ENCODE data around the gene VPS51.

The VPS51 gene

DNA sequence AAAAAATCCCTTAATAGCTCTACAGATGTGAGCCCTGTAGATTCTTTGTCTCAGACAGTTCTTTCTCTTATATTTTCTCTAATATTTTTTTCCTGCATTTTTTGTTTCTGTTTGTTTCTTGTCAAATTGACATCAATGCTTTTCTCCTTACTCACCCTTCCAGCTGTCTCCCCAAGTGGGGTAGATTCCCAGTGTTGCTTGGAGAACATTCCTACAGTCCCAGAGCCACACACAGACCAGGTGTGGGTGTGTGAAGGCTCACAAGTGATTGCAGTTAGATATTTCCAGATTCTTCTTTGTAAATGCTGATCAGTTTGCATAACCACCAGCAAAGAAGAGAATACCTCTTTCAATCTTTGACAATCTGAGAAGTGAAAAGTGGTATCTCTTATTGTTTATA is 7.5 kb downstream of the VPS51 start:
- DNase-seq (ENCODE audit: low read depth), result no peak
- H3K4me3 ChIP-seq (ENCODE audit: low read depth, low read length), result no peak overlapping the region
- TF ChIP-seq, protein P1, sequence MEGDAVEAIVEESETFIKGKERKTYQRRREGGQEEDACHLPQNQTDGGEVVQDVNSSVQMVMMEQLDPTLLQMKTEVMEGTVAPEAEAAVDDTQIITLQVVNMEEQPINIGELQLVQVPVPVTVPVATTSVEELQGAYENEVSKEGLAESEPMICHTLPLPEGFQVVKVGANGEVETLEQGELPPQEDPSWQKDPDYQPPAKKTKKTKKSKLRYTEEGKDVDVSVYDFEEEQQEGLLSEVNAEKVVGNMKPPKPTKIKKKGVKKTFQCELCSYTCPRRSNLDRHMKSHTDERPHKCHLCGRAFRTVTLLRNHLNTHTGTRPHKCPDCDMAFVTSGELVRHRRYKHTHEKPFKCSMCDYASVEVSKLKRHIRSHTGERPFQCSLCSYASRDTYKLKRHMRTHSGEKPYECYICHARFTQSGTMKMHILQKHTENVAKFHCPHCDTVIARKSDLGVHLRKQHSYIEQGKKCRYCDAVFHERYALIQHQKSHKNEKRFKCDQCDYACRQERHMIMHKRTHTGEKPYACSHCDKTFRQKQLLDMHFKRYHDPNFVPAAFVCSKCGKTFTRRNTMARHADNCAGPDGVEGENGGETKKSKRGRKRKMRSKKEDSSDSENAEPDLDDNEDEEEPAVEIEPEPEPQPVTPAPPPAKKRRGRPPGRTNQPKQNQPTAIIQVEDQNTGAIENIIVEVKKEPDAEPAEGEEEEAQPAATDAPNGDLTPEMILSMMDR (IDR thresholded peaks at IDR 0.05; ENCODE audit: low read depth, low read length, missing control alignments), result no peak

DNA sequence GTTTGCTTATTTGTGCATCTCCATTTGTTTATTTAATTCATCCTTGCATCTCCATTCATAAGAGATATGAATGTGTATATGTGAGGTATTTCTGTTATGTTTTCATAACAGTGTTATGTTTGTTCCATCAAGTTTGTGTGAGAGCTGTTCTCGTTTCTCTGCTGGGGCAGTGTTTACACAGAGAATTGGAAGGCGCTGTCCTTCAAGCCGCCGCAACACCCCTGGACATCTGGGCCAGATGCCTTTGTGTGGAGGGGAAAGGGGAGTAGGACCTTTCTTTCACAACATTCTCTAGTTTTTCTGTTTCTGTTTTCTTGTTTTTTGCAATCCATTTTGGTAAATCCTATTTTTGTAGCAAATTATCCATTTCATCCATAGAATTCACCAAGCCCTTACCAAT is 8.6 kb downstream of the VPS51 start:
- TF ChIP-seq, protein P1 (IDR thresholded peaks at IDR 0.05; ENCODE audit: low read depth, low read length, missing control alignments), result no peak
- DNase-seq (ENCODE audit: low read depth), result no peak
- no peak overlapping the region for H3K4me3 ChIP-seq (ENCODE audit: low read depth, low read length)

DNA sequence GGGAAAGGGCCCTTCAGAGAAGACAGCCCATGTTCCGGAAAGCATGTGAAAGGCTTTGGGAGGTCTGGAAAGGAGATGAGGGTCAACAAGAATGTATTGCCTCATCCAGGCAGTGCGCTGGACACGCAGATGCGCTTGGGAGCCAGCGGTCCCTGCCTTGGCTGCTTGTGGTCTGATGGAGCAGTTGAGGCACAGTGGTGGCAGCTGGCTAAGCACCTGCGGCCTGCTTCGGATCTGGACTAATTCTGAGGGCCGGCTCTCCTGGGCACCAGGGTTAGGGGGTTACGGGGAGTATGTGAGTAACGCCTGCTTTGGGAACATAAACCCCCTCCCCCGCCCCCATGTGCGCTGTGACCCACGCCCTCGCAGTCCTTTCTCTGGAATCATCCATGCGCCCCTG is 11.1 kb downstream of the VPS51 start:
- no peak overlapping the region for H3K4me3 ChIP-seq (ENCODE audit: low read depth, low read length)
- DNase-seq (ENCODE audit: low read depth), result no peak
- TF ChIP-seq, protein P1 (IDR thresholded peaks at IDR 0.05; ENCODE audit: low read depth, low read length, missing control alignments), result no peak

DNA sequence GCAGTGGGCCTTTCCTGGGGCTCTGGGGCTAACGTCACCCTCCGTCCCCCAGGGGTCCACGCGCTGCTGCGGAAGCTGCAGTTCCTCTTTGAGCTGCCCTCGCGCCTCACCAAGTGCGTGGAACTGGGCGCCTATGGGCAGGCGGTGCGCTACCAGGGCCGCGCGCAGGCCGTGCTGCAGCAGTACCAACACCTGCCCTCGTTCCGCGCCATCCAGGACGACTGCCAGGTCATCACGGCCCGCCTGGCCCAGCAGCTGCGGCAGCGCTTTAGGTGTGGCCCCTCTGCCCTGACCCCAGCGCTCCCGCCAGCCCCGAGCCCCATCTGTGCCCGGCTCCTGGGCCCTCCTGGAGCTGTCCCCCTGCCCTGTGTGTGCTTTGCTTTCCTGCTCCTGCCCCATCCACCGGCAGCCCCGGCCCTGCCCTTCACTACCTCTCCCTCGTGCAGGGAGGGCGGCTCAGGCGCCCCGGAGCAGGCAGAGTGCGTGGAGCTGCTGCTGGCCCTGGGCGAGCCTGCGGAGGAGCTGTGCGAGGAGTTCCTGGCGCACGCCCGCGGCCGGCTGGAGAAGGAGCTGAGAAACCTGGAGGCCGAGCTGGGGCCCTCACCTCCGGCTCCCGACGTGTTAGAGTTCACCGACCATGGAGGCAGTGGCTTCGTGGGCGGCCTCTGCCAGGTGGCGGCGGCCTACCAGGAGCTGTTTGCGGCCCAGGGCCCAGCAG is 11.9 kb downstream of the VPS51 start:
- no peak for DNase-seq (ENCODE audit: low read depth)
- no peak overlapping the region for H3K4me3 ChIP-seq (ENCODE audit: low read depth, low read length)
- TF ChIP-seq, protein P1 (IDR thresholded peaks at IDR 0.05; ENCODE audit: low read depth, low read length, missing control alignments), result no peak

DNA sequence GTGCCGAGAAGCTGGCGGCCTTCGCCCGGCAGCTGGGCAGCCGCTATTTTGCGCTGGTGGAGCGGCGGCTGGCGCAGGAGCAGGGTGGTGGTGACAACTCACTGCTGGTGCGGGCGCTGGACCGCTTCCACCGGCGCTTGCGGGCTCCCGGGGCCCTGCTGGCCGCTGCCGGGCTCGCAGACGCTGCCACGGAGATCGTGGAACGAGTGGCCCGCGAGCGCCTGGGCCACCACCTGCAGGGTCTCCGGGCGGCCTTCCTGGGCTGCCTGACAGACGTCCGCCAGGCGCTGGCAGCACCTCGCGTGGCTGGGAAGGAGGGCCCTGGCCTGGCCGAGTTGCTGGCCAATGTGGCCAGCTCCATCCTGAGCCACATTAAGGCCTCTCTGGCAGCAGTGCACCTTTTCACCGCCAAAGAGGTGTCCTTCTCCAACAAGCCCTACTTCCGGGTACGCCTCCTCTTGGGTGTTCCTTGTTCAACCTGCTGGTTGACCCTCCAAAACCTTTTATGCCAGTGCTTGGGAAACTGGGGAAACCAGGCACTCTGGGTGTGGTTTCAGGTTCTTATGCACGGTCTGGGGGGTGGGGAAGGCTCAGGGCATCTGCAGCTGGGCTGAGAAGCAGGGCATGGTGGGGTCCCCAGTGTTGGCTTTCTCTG is 12.6 kb downstream of the VPS51 start:
- DNase-seq (ENCODE audit: low read depth), result no peak
- TF ChIP-seq, protein P1 (IDR thresholded peaks at IDR 0.05; ENCODE audit: low read depth, low read length, missing control alignments), result no peak
- no peak overlapping the region for H3K4me3 ChIP-seq (ENCODE audit: low read depth, low read length)

DNA sequence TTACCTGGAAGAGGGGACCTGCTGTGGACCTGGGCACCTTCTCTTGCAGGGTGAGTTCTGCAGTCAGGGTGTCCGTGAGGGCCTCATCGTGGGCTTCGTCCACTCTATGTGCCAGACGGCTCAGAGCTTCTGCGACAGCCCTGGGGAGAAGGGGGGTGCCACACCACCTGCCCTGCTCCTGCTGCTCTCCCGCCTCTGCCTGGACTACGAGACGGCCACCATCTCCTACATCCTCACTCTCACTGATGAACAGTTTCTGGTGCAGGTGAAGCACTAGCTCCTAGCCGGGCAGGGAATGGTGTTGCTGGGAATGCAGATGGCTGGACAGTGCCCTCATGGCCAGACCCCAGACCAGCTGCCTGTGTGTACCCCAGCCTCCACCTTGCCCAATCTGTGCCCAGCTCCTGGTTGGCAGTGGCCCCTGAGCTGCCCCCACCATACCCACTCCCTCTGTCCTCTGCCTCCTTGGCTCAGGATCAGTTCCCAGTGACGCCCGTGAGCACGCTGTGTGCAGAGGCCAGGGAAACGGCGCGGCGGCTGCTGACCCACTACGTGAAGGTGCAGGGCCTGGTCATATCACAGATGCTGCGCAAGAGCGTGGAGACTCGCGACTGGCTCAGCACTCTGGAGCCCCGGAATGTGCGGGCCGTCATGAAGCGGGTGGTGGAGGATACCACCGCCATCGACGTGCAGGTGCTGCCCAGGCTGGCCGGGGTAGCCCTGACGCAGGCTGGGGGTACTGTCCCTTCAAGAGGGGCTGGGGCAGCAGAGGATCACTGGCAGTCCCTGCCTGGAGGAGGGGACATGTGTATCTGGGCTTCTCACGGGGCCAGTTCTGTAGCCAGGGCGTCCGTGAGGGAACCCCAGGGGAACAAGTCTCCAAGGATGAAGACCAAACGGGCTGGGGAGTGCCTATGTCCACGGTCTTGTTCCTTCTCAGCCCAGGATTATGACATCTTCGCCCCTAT is 13.5 kb downstream of the VPS51 start:
- TF ChIP-seq, protein P1 (IDR thresholded peaks at IDR 0.05; ENCODE audit: low read depth, low read length, missing control alignments), result no peak
- DNase-seq (ENCODE audit: low read depth), result no peak

More for the DNA sequence above, 13.5 kb downstream of the VPS51 start:
- no peak overlapping the region for H3K4me3 ChIP-seq (ENCODE audit: low read depth, low read length)
